ENCODE results near the gene CCRL2.
A peak's percentile ranks its signal among the peaks of the same experiment; 100 is the strongest.
"Not testable (repeated sequence)": the region's sequence is repeated elsewhere in the genome, so short reads cannot be mapped to it uniquely, and the experiment has no call there.

CCRL2 gene

DNA sequence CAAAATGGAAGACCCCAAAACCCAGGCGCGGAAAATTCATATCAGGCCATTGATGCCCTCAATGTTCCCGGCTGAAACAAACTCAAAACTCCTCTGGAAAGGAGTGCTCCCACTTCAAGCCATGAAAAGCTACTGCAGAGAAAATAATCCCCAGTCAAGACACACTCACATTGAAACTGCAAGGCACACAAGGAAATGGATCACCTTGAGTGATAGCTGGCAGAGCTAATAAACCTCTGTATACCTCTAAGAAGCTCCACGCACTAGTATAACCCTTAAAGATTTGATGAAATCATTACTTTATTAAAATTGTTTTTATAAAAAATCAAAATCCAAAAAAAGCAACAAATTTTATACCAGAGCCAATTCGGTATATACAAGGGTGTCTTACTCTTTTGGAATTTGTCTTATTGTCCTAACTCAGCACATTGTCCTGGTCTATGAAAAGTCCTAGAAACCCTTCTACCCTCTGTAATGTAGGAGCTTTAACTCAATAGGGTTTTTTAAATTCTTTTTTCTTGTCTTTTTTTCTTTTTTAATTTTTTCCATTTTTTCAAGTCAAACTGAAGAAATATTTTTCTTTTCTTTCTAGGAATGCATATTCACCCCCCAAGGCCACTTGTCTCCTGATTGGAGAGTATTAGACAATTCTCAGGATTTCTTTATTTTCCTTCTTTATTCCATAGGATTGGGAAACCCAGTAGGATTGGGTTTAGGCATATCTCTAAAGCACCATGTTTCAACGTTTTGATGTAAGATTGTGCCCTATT, 8.7 kb upstream of the CCRL2 start:
- H3K4me1 ChIP-seq (ENCODE audit: control insufficient read depth in 1 of 2, insufficient read depth in 2 of 2, low read length in 2 of 2), result no peaks in the 10 kb centered on the region
- no peaks in the 10 kb centered on the region for H3K36me3 ChIP-seq (ENCODE audit: control insufficient read depth in 1 of 2, insufficient read depth in 2 of 2, low read length in 2 of 2)
- no peak overlapping the region for H3K4me3 ChIP-seq (ENCODE audit: low read depth in 1 of 2, low read length in 2 of 2)
- H3K9me3 ChIP-seq (ENCODE audit: control insufficient read depth in 1 of 2, low read length in 2 of 2), result no peaks in the 10 kb centered on the region
- H3K27me3 ChIP-seq (ENCODE audit: low read depth, low read length), result no peaks in the 10 kb centered on the region
- no peak overlapping the region for H3K27ac ChIP-seq (ENCODE audit: low read length)

DNA sequence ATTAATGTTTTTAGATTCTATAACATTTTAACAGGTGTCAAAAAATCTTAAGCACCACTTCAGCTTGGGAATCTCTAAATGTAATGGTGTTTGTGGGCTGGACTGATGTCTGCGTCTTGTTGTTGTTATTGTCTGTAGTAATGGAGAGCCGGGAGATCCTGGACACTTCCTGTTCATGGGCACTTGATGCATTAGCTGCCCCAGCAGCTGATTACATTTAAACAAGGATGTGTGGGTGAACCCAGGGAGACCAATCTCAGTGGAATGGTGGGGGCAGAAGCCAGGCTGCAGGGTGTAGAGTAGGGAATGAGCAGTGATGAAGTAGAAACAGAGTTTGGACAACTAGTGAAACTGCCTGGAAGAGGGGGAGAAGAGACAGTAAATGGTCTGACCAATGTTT, 8.0 kb upstream of the CCRL2 start:
- Histone ChIP-seq H3K27me3 (ENCODE audit: low read depth, low read length) (no peaks in the 10 kb centered on the region), H3K36me3 (ENCODE audit: control insufficient read depth in 1 of 2, insufficient read depth in 2 of 2, low read length in 2 of 2) (no peaks in the 10 kb centered on the region), H3K4me3 (ENCODE audit: low read depth in 1 of 2, low read length in 2 of 2) (no peak overlapping the region), H3K4me1 (ENCODE audit: control insufficient read depth in 1 of 2, insufficient read depth in 2 of 2, low read length in 2 of 2) (no peaks in the 10 kb centered on the region), H3K9me3 (ENCODE audit: control insufficient read depth in 1 of 2, low read length in 2 of 2) (no peaks in the 10 kb centered on the region), H3K27ac (ENCODE audit: low read length) (no peak overlapping the region)

DNA sequence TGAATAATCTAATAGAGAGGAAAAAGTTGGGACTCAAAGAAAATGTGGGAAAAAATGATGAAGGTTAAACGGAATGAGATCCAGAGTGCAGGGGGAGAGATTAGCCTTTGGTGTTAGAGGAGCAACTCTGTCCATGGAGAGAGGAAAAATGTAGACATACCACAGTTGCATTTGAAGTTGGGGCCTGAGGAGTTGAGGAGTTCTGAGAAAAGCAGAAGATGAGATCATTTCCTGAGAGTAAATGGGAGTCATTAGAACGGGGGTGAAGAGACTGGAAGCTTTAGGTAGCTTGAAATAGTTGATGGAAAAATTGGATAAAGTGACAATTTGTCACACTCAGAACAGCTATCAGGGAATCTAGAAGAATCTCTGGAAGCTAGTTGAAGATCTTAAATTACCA, 7.5 kb upstream of the CCRL2 start:
- Histone ChIP-seq H3K27me3 (ENCODE audit: low read depth, low read length) (no peaks in the 10 kb centered on the region), H3K4me1 (ENCODE audit: control insufficient read depth in 1 of 2, insufficient read depth in 2 of 2, low read length in 2 of 2) (no peaks in the 10 kb centered on the region), H3K9me3 (ENCODE audit: control insufficient read depth in 1 of 2, low read length in 2 of 2) (no peaks in the 10 kb centered on the region), H3K4me3 (ENCODE audit: low read depth in 1 of 2, low read length in 2 of 2) (no peak overlapping the region), H3K27ac (ENCODE audit: low read length) (no peak overlapping the region), H3K36me3 (ENCODE audit: control insufficient read depth in 1 of 2, insufficient read depth in 2 of 2, low read length in 2 of 2) (no peaks in the 10 kb centered on the region)

DNA sequence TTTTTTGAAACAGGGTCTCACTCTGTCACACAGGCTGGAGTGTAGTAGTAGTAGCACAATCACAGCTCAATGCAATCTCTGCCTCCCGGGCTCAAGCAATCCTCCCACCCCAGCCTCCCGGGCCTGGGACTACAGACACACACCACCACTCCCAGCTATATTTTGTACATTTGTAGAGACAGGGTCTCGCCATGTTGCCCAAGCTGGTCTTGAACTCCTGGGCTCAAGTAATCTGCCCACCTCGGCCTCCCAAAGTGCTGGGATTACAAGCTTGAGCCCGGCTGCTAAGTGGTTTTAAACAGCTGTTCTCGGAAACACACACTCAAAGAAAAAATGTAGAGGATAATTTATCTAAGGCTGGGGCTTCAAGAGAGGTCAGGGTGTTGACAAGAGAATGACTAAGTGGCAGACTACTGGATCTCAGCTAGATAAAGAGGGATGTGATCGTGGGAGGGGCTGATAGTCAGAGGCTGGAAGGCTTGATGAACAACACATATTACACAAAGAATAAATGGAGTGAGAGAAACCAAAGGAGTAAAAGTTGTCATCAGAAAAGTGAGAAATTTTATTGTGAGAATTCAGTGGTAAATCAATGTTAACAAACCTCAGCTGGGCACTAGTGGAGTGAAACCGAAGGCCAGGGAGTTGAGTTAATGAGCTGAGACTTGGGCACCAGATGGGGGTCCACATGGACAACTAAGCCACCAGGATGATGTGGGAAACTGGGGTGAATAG, 6.9 kb upstream of the CCRL2 start:
- Histone ChIP-seq H3K36me3 (ENCODE audit: control insufficient read depth in 1 of 2, insufficient read depth in 2 of 2, low read length in 2 of 2) (no peaks in the 10 kb centered on the region), H3K9me3 (ENCODE audit: control insufficient read depth in 1 of 2, low read length in 2 of 2) (no peaks in the 10 kb centered on the region), H3K27ac (ENCODE audit: low read length) (no peak overlapping the region), H3K4me1 (ENCODE audit: control insufficient read depth in 1 of 2, insufficient read depth in 2 of 2, low read length in 2 of 2) (no peaks in the 10 kb centered on the region), H3K27me3 (ENCODE audit: low read depth, low read length) (no peaks in the 10 kb centered on the region), H3K4me3 (ENCODE audit: low read depth in 1 of 2, low read length in 2 of 2) (no peak overlapping the region)

DNA sequence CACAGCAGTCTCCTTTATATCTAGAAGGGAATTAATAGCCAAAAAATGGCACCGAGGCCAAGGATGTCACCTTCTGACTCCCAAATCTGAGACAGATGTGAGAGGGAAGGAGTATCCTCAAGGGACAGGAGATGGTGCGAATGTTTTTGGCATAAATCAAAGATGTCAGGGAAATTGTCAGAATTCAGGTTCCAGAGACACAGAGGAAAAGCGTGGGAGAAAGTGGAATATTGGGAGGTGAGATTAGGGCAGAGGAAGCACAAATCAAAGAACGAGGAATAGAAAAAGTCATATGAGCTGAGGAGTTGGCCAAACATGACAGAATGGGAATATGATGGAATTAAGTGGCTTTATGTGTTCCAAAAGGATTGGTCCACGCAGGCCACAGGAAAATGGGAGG, 6.2 kb upstream of the CCRL2 start:
- Histone ChIP-seq H3K36me3 (ENCODE audit: control insufficient read depth in 1 of 2, insufficient read depth in 2 of 2, low read length in 2 of 2) (no peaks in the 10 kb centered on the region), H3K4me3 (ENCODE audit: low read depth in 1 of 2, low read length in 2 of 2) (no peak overlapping the region), H3K27me3 (ENCODE audit: low read depth, low read length) (no peaks in the 10 kb centered on the region), H3K9me3 (ENCODE audit: control insufficient read depth in 1 of 2, low read length in 2 of 2) (no peaks in the 10 kb centered on the region), H3K4me1 (ENCODE audit: control insufficient read depth in 1 of 2, insufficient read depth in 2 of 2, low read length in 2 of 2) (no peaks in the 10 kb centered on the region), H3K27ac (ENCODE audit: low read length) (no peak overlapping the region)

DNA sequence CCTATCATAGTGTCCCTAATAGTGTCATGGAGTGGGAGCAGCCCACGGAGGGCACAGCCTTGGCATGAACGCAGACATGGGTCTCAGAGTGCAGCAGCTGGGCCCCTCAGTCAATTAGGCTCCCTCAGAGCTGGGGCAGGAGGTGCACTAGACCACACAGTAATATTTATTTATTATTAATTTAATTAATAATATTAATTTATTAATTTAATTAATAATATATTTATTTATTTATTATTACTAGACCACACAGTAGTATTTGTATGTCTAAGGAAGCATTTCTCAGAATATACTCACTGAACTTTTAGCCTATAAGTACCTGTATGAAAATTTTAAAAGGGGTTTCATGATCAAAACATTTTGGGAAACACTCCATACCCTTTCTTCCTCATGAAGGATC, 5.5 kb upstream of the CCRL2 start:
- Histone ChIP-seq H3K27me3 (ENCODE audit: low read depth, low read length) (no peaks in the 10 kb centered on the region), H3K9me3 (ENCODE audit: control insufficient read depth in 1 of 2, low read length in 2 of 2) (no peaks in the 10 kb centered on the region), H3K27ac (ENCODE audit: low read length) (no peak overlapping the region), H3K4me1 (ENCODE audit: control insufficient read depth in 1 of 2, insufficient read depth in 2 of 2, low read length in 2 of 2) (peaks cover 0 to 4% of the 10 kb centered on the region in 2 donors), H3K4me3 (ENCODE audit: low read depth in 1 of 2, low read length in 2 of 2) (no peak overlapping the region), H3K36me3 (ENCODE audit: control insufficient read depth in 1 of 2, insufficient read depth in 2 of 2, low read length in 2 of 2) (no peaks in the 10 kb centered on the region)

DNA sequence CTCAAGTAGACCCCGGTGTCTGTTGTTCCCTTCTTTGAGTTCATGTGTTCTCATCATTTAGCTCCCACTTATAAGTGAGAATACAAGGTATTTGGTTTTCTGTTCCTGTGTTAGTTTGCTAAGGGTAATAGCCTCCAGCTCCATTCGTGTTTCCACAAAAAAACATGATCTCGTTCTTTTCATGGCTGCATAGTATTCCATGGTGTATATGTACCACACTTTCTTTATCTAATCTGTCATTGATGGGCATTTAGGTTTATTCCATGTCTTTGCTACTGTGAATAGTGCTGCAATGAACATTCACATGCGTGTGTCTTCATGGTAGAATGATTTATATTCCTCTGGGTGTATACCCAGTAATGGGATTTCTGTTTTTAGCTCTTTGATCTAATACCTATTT, 4.2 kb upstream of the CCRL2 start:
- H3K27ac ChIP-seq (ENCODE audit: low read length); H3K27me3 ChIP-seq (ENCODE audit: low read depth, low read length); H3K9me3 ChIP-seq (ENCODE audit: control insufficient read depth in 1 of 2, low read length in 2 of 2); H3K36me3 ChIP-seq (ENCODE audit: control insufficient read depth in 1 of 2, insufficient read depth in 2 of 2, low read length in 2 of 2); H3K4me3 ChIP-seq (ENCODE audit: low read depth in 1 of 2, low read length in 2 of 2); H3K4me1 ChIP-seq (ENCODE audit: control insufficient read depth in 1 of 2, insufficient read depth in 2 of 2, low read length in 2 of 2): not testable (repeated sequence)

DNA sequence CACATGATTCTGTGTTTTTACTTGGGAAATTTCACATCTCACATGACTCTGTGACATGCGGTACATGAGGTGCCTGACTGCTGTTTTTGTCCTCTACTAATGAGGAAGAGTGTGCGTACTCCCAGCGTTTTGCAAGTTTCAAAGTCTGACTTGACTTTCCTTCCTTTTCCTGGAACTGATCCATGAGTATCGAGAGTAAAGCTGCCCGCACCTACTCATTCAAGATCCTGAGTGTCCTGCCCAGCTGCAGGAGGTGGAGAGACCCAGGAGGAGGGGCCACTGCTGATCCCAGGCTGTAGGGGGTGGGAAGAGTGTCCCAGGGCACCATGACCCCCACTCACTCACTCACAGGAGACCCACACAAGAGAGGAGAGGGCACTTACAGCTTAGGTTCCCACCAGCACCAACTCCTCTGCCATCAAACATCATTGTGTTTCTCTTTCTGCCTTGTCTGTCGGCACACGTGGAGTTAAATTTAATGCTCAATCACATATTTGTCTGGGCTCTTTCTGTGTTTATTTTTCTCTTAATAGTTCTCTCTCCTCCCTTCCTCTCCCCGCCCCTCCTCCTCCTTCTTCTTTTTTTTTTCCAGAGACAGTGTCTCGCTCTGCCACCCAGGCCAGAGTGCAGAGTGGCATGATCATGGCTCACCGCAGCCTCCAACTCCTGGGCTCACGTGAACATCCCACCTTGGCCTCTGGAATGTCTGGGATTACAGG, 1.6 kb upstream of the CCRL2 start:
- Histone ChIP-seq H3K4me1 (ENCODE audit: control insufficient read depth in 1 of 2, insufficient read depth in 2 of 2, low read length in 2 of 2) (peaks cover 0 to 8% of the 10 kb centered on the region in 2 donors), H3K27ac (ENCODE audit: low read length) (peak overlapping the region; percentile 90), H3K9me3 (ENCODE audit: control insufficient read depth in 1 of 2, low read length in 2 of 2) (no peaks in the 10 kb centered on the region), H3K27me3 (ENCODE audit: low read depth, low read length) (no peaks in the 10 kb centered on the region), H3K36me3 (ENCODE audit: control insufficient read depth in 1 of 2, insufficient read depth in 2 of 2, low read length in 2 of 2) (no peaks in the 10 kb centered on the region), H3K4me3 (ENCODE audit: low read depth in 1 of 2, low read length in 2 of 2) (no peak overlapping the region)

DNA sequence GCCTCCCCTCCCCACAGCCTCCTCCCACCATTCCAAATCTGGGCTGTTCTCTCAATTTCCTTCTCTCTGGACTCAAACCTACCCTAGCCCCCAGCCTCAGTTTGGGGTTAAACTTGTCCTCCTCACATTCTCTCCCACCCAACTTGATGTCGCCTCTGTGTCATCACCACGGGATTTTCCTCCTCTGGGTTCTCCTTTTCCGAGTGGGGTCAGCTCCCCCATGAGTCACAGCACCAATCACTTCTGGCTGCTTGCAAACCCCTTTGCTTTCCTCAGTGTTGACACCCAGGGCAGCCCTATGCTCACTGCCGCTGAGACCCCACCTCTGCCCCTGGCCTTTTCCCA, 644 bp upstream of the CCRL2 start:
- Histone ChIP-seq H3K4me1 (ENCODE audit: control insufficient read depth in 1 of 2, insufficient read depth in 2 of 2, low read length in 2 of 2) (peaks cover 0 to 8% of the 10 kb centered on the region in 2 donors), H3K4me3 (ENCODE audit: low read depth in 1 of 2, low read length in 2 of 2) (no peak overlapping the region), H3K9me3 (ENCODE audit: control insufficient read depth in 1 of 2, low read length in 2 of 2) (no peaks in the 10 kb centered on the region), H3K27ac (ENCODE audit: low read length) (peak overlapping the region; percentile 90), H3K36me3 (ENCODE audit: control insufficient read depth in 1 of 2, insufficient read depth in 2 of 2, low read length in 2 of 2) (no peaks in the 10 kb centered on the region), H3K27me3 (ENCODE audit: low read depth, low read length) (no peaks in the 10 kb centered on the region)

DNA sequence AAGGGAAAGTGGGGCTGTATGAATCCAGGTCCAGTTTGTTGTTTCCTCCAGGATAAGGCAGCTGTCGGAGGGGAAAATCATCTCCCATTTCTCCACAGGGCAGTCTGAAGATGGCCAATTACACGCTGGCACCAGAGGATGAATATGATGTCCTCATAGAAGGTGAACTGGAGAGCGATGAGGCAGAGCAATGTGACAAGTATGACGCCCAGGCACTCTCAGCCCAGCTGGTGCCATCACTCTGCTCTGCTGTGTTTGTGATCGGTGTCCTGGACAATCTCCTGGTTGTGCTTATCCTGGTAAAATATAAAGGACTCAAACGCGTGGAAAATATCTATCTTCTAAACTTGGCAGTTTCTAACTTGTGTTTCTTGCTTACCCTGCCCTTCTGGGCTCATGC, 911 bp downstream of the CCRL2 start:
- Histone ChIP-seq H3K9me3 (ENCODE audit: control insufficient read depth in 1 of 2, low read length in 2 of 2) (no peaks in the 10 kb centered on the region), H3K4me1 (ENCODE audit: control insufficient read depth in 1 of 2, insufficient read depth in 2 of 2, low read length in 2 of 2) (peaks cover 0 to 8% of the 10 kb centered on the region in 2 donors), H3K4me3 (ENCODE audit: low read depth in 1 of 2, low read length in 2 of 2) (peak overlapping the region; percentile 19 to 61), H3K27ac (ENCODE audit: low read length) (peak overlapping the region; percentile 90), H3K27me3 (ENCODE audit: low read depth, low read length) (no peaks in the 10 kb centered on the region), H3K36me3 (ENCODE audit: control insufficient read depth in 1 of 2, insufficient read depth in 2 of 2, low read length in 2 of 2) (no peaks in the 10 kb centered on the region)

DNA sequence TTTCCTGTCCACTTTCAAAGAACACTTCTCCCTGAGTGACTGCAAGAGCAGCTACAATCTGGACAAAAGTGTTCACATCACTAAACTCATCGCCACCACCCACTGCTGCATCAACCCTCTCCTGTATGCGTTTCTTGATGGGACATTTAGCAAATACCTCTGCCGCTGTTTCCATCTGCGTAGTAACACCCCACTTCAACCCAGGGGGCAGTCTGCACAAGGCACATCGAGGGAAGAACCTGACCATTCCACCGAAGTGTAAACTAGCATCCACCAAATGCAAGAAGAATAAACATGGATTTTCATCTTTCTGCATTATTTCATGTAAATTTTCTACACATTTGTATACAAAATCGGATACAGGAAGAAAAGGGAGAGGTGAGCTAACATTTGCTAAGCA, 1.8 kb downstream of the CCRL2 start:
- Histone ChIP-seq H3K27me3 (ENCODE audit: low read depth, low read length) (no peaks in the 10 kb centered on the region), H3K27ac (ENCODE audit: low read length) (no peak overlapping the region), H3K36me3 (ENCODE audit: control insufficient read depth in 1 of 2, insufficient read depth in 2 of 2, low read length in 2 of 2) (no peaks in the 10 kb centered on the region), H3K4me1 (ENCODE audit: control insufficient read depth in 1 of 2, insufficient read depth in 2 of 2, low read length in 2 of 2) (peaks cover 0 to 8% of the 10 kb centered on the region in 2 donors), H3K9me3 (ENCODE audit: control insufficient read depth in 1 of 2, low read length in 2 of 2) (no peaks in the 10 kb centered on the region), H3K4me3 (ENCODE audit: low read depth in 1 of 2, low read length in 2 of 2) (no peak overlapping the region)
